K562 (cell line): ENCODE data around the gene MSH3. TPM values are rescaled to one million over a fixed set of nuclear protein-coding genes. Genes with fewer than 3 reads are reported as not detected.

Experiments used
- ATF2 ChIP-seq: sonication (generic); formaldehyde crosslinking; IDR thresholded peaks from 2 replicates; pipeline ENCODE4 v1.8.1; 2022; ENCODE audit warnings: missing genetic modification reagents
- CHD1 ChIP-seq: fragments of 200-600 bp; sonication (generic); IDR thresholded peaks from one replicate; pipeline ENCODE4 v1.6.1; 2012; ENCODE audit warnings: mild to moderate bottlenecking, moderate library complexity, low read length, inconsistent platforms
- DPF2 ChIP-seq: fragments of 450-650 bp; IDR thresholded peaks from 2 replicates; pipeline ENCODE4 v1.6.1; 2016
- HDAC2 ChIP-seq: fragments of 450-650 bp; IDR thresholded peaks from 2 replicates; pipeline ENCODE4 v1.6.1; 2016; ENCODE audit warnings: mild to moderate bottlenecking
- ILF3 ChIP-seq: fragments of 450-650 bp; IDR thresholded peaks from 2 replicates; pipeline ENCODE4 v1.6.1; 2018; ENCODE audit warnings: antibody characterized with exemption, mild to moderate bottlenecking, moderate library complexity, borderline replicate concordance
- NFIC ChIP-seq: fragments of 450-650 bp; IDR thresholded peaks from 2 replicates; pipeline ENCODE4 v1.6.1; 2017; ENCODE audit warnings: mild to moderate bottlenecking, inconsistent platforms
- PHTF2 ChIP-seq: fragments of 250-450 bp; sonication (Bioruptor Pico); IDR thresholded peaks from 2 replicates; pipeline ENCODE4 v1.5.0; 2021; ENCODE audit warnings: mild to moderate bottlenecking
- POLR3G ChIP-seq: IDR thresholded peaks from 2 replicates; pipeline ENCODE4 v1.6.1; 2011; ENCODE audit not compliant: insufficient read length, insufficient replicate concordance; ENCODE audit errors: extremely low read depth
- PTRF ChIP-seq: fragments of 450-650 bp; IDR thresholded peaks from 2 replicates; pipeline ENCODE4 v1.6.1; 2016; ENCODE audit warnings: mild to moderate bottlenecking, missing genetic modification characterization, missing compliant biosample characterization
- PYGO2 ChIP-seq: fragments of 450-650 bp; IDR thresholded peaks from 2 replicates; pipeline ENCODE4 v1.6.1; 2016; ENCODE audit warnings: mild to moderate bottlenecking, missing genetic modification characterization, moderate library complexity, missing compliant biosample characterization
- RBM34 ChIP-seq: fragments of 200-400 bp; formaldehyde crosslinking; IDR thresholded peaks from 2 replicates; pipeline ENCODE4 v1.6.1; 2018; ENCODE audit warnings: low read length, borderline replicate concordance; ENCODE audit not compliant: insufficient read depth
- STAT5A ChIP-seq: IDR thresholded peaks from 2 replicates; pipeline ENCODE4 v1.6.1; 2012; ENCODE audit warnings: low read length, inconsistent platforms, borderline replicate concordance
- TRIM28 ChIP-seq: fragments of 450-650 bp; IDR thresholded peaks from 2 replicates; pipeline ENCODE4 v1.6.1; 2017
- YBX1 ChIP-seq: fragments of 450-650 bp; IDR thresholded peaks from 2 replicates; pipeline ENCODE4 v1.7.1; 2016; ENCODE audit warnings: mild to moderate bottlenecking
- ZBTB7A ChIP-seq: IDR thresholded peaks from 2 replicates; pipeline ENCODE4 v1.6.1; 2011; ENCODE audit warnings: low read depth, mild to moderate bottlenecking, low read length, moderate library complexity, borderline replicate concordance; ENCODE audit not compliant: control insufficient read depth
- ZNF384 ChIP-seq: IDR thresholded peaks from 2 replicates; pipeline ENCODE4 v1.6.1; 2012; ENCODE audit warnings: low read depth, low read length, improper control_type of control experiment
- ZNF431 ChIP-seq: sonication (generic); formaldehyde crosslinking; IDR thresholded peaks from 2 replicates; pipeline ENCODE4 v1.8.0; 2022; ENCODE audit warnings: mild to moderate bottlenecking, missing genetic modification reagents
- ZNF740 ChIP-seq, 3 experiments: fragments of 200-800 bp in 1 of 3; sonication (Bioruptor generic) in 1 of 3; sonication (generic) in 1 of 3; formaldehyde crosslinking in 1 of 3; IDR thresholded peaks; 2 replicates each; pipeline versions ENCODE4 v1.6.1 to v1.8.0; 2016 to 2022; ENCODE audit warnings: mild to moderate bottlenecking in 2 of 3, missing compliant biosample characterization in 2 of 3, missing genetic modification characterization in 2 of 3, missing genetic modification reagents in 1 of 3
- polyA plus RNA-seq, 8 experiments: library from polyadenylated mRNA; depleted of rRNA in 4 of 8; stranded (reverse) in 5 of 8; unstranded in 3 of 8; fragments of >200 nt; fragmentation: Nextera tagmentation in 2 of 8; fragmentation: Illumina TruSeq in 1 of 8; extraction: Ambion mirVana in 2 of 8; extraction: Trizol in 1 of 8; gene quantifications; 2 replicates each; pipeline versions ENCODE4 v1.2.1 to v1.2.3, GENCODE V29; 2011 to 2014; ENCODE audit warnings: inconsistent platforms in 1 of 8, missing spikeins in 1 of 8
- total RNA-seq, 7 experiments: library from RNA; depleted of rRNA in 6 of 7; stranded (reverse); fragments of >200 nt in 6 of 7; fragmentation: Illumina TruSeq in 2 of 7; extraction: Trizol in 2 of 7; gene quantifications; 2 replicates each; pipeline versions ENCODE4 v1.2.1 to v1.2.3, GENCODE V29; 2011 to 2021; ENCODE audit warnings: low replicate concordance in 1 of 7

MSH3 gene
- total and polyA plus RNA-seq, 9 of the 15 experiments (the other 6 are each of a cell fraction or from before 2014, with no cell fraction given): 3.9 to 17.2 (median 13.2) TPM

DNA sequence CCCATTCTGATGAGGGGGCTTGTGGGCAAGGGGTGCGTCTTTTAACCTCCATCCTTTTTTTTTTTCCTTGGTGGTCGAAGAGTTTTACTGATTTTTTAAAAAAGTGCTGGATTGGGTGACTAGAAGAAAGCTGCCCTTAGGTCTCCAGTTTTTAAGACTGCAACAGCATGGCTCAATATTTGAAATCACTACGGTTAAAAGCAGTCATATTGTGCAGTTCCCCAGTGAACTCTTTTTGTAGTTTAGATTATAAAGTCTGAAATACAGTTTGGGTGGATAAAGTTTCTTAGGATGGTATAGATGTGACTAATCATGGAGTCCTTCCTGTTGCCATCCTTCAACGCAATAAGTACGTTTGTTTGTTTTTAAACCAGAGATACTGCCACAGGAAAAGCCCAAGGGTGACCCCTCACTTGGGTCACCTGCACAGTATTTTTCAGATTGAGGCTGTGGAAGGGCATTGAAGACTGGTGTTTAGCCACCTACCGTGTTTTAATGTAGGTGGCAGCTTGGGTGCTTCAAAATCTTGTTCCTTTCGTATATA is 851 bp downstream of the MSH3 start (continued):
- no peak for TF ChIP-seq RBM34
- no peak for TF ChIP-seq STAT5A
- no peak for TF ChIP-seq CHD1
- no peak for TF ChIP-seq ATF2 (CRISPR knock-in tag)
- no peak for TF ChIP-seq PTRF (tag)
- TF ChIP-seq PYGO2 (tag): no peak
- TF ChIP-seq YBX1: no peak
- no peak for TF ChIP-seq PHTF2
- no peak for TF ChIP-seq ILF3
- no peak for TF ChIP-seq ZNF740 (CRISPR knock-in tag; IDR thresholded peaks at IDR 0.05)
- no peak for TF ChIP-seq ZNF740 (tag; IDR thresholded peaks at IDR 0.05)
- no peak for TF ChIP-seq ZNF431 (CRISPR knock-in tag)
- no peak for TF ChIP-seq ZNF384
- TF ChIP-seq DPF2: peak; percentile 51
- TF ChIP-seq POLR3G: no peak
- TF ChIP-seq NFIC: no peak
- no peak for TF ChIP-seq TRIM28
- TF ChIP-seq ZBTB7A: no peak
- 0 out of 2 replicates have a peak, but pooled peaks have one; percentile 1 for TF ChIP-seq HDAC2
